Measurements from ENCODE around the gene GRAMD1B.

Gene GRAMD1B

GRCh38 chr11:123551079-123551478 is 121.0 kb downstream of the GRAMD1B start:
- H3K9me2 ChIP-seq (replicated peaks; ENCODE audit: low read depth, low read length): no peaks in the 10 kb centered on the region
- H2AFZ ChIP-seq (ENCODE audit: low read length): no peak overlapping the region
- no peak overlapping the region for H3K4me3 ChIP-seq (ENCODE audit: low read length, poor library complexity, severe bottlenecking)
- H3K27me3 ChIP-seq (ENCODE audit: insufficient read depth, low read length, poor library complexity, severe bottlenecking): no peaks in the 10 kb centered on the region
- no peak overlapping the region for H3K9ac ChIP-seq (ENCODE audit: low read depth, low read length, poor library complexity, severe bottlenecking)
- no peaks in the 10 kb centered on the region for H3K36me3 ChIP-seq (ENCODE audit: insufficient read depth, low read length)
- H3F3A ChIP-seq (ENCODE audit: low read depth): no peaks in the 10 kb centered on the region
- no peak overlapping the region for H3K4me2 ChIP-seq (ENCODE audit: low read depth, low read length, poor library complexity, severe bottlenecking)
- H3K79me2 ChIP-seq (ENCODE audit: insufficient read depth, low read length): peaks cover 12% of the 10 kb centered on the region; the same call in 1 of the 2 replicates
- no peaks in the 10 kb centered on the region for H4K20me1 ChIP-seq (ENCODE audit: insufficient read depth, low read length, poor library complexity, severe bottlenecking)
- no peaks in the 10 kb centered on the region for H3K4me1 ChIP-seq (ENCODE audit: insufficient read depth, low read length, poor library complexity, severe bottlenecking)
- TF ChIP-seq CTCF (conservative IDR thresholded peaks at IDR 0.05; ENCODE audit: low read length): no peak
- TF ChIP-seq EZH2phosphoT487 (IDR thresholded peaks at IDR 0.05; ENCODE audit: borderline replicate concordance): no peak
- no peaks in the 10 kb centered on the region for H3K9me3 ChIP-seq (ENCODE audit: insufficient read depth, low read depth, low read length)

DNA sequence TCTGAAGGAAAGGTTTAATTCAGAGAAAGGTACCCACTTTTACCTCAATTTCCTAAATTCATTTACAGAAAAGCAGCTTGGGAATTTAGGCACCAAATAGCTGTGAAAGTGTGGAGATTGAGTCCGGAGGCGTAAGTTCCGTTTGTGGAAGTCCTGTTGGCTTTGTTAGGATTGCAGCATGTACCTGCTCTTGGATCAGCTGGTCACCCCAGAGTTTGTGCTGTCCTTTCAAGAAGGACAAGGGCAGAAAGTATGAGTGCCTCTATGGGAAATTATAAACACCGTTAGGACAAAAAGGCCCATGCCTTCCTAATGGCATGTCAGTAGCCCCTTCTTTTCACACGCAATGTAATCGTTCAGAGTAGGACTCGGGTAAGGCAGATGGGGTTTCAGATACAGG is 126.6 kb downstream of the GRAMD1B start:
- TF ChIP-seq EZH2phosphoT487 (IDR thresholded peaks at IDR 0.05; ENCODE audit: borderline replicate concordance) (no peak), CTCF (conservative IDR thresholded peaks at IDR 0.05; ENCODE audit: low read length) (no peak)
- Histone ChIP-seq H3K9me3 (ENCODE audit: insufficient read depth, low read depth, low read length) (no peaks in the 10 kb centered on the region), H3K36me3 (ENCODE audit: insufficient read depth, low read length) (no peaks in the 10 kb centered on the region), H3K9me2 (replicated peaks; ENCODE audit: low read depth, low read length) (no peaks in the 10 kb centered on the region), H3K4me1 (ENCODE audit: insufficient read depth, low read length, poor library complexity, severe bottlenecking) (no peaks in the 10 kb centered on the region), H3F3A (ENCODE audit: low read depth) (no peaks in the 10 kb centered on the region), H3K9ac (ENCODE audit: low read depth, low read length, poor library complexity, severe bottlenecking) (no peak overlapping the region), H3K27me3 (ENCODE audit: insufficient read depth, low read length, poor library complexity, severe bottlenecking) (no peaks in the 10 kb centered on the region), H3K4me3 (ENCODE audit: low read length, poor library complexity, severe bottlenecking) (no peak overlapping the region), H3K4me2 (ENCODE audit: low read depth, low read length, poor library complexity, severe bottlenecking) (no peak overlapping the region), H3K79me2 (ENCODE audit: insufficient read depth, low read length) (peaks cover 10% of the 10 kb centered on the region; the same call in 1 of the 2 replicates), H2AFZ (ENCODE audit: low read length) (no peak overlapping the region), H4K20me1 (ENCODE audit: insufficient read depth, low read length, poor library complexity, severe bottlenecking) (no peaks in the 10 kb centered on the region)

- peaks cover 5% of the 10 kb centered on the region for H3K4me1 ChIP-seq (ENCODE audit: insufficient read depth, low read length, poor library complexity, severe bottlenecking)
- H3K4me2 ChIP-seq (ENCODE audit: low read depth, low read length, poor library complexity, severe bottlenecking): no peak overlapping the region
- H3K4me3 ChIP-seq (ENCODE audit: low read length, poor library complexity, severe bottlenecking): no peak overlapping the region
- no peaks in the 10 kb centered on the region for H3K9me3 ChIP-seq (ENCODE audit: insufficient read depth, low read depth, low read length)
- H4K20me1 ChIP-seq (ENCODE audit: insufficient read depth, low read length, poor library complexity, severe bottlenecking): no peaks in the 10 kb centered on the region
- peaks cover 17% of the 10 kb centered on the region for H3K79me2 ChIP-seq (ENCODE audit: insufficient read depth, low read length)
- no peaks in the 10 kb centered on the region for H3F3A ChIP-seq (ENCODE audit: low read depth)
- H3K36me3 ChIP-seq (ENCODE audit: insufficient read depth, low read length): no peaks in the 10 kb centered on the region
- H2AFZ ChIP-seq (ENCODE audit: low read length): no peak overlapping the region
- H3K9ac ChIP-seq (ENCODE audit: low read depth, low read length, poor library complexity, severe bottlenecking): no peak overlapping the region
- no peak for TF ChIP-seq EZH2phosphoT487 (IDR thresholded peaks at IDR 0.05; ENCODE audit: borderline replicate concordance)
- TF ChIP-seq CTCF (conservative IDR thresholded peaks at IDR 0.05; ENCODE audit: low read length): no peak
- H3K27me3 ChIP-seq (ENCODE audit: insufficient read depth, low read length, poor library complexity, severe bottlenecking): no peaks in the 10 kb centered on the region
- H3K9me2 ChIP-seq (replicated peaks; ENCODE audit: low read depth, low read length): no peaks in the 10 kb centered on the region
These were observed 128.7 kb downstream of the GRAMD1B start for GRCh38 chr11:123558536-123559315.

Measured in Loucy (cell line).